Uterus (tissue), 2 donors: ENCODE results near the gene RANBP17.

Source experiments
- CTCF ChIP-seq, 4 experiments: fragments of 200-600 bp in 2 of 4; fragments of 450-650 bp in 2 of 4; sonication (generic) in 2 of 4; IDR thresholded peaks; one replicate each; pipeline ENCODE4 v1.5.1; 2016 to 2019; ENCODE audit warnings: antibody characterized with exemption in 4 of 4, mild to moderate bottlenecking in 2 of 4, moderate library complexity in 1 of 4
- POLR2A ChIP-seq, 2 donors: fragments of 450-650 bp; IDR thresholded peaks; one replicate each; pipeline ENCODE4 v1.6.1; 2016; ENCODE audit warnings: antibody characterized with exemption in 2 of 2, mild to moderate bottlenecking in 1 of 2, moderate library complexity in 1 of 2

DNA sequence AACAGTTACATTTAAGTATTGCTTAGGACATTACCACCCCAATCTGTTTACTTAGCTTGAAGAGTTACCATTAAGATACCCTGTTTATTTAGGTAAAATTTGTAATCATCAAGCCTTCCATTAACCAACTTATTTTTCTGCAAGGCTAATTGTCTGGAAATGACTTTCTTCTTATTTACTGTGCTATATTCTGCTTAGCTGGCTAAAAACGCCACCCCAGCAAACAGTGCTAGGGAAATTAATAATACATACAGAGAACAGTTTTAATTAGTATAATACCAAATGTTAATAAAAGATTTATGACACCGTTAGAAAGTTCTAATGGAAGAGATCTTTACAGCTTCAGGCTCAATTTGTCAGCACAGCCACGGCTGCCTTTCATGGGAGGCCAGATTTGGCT is 461.2 kb downstream of the RANBP17 start:
- no peak for TF ChIP-seq CTCF (IDR thresholded peaks at IDR 0.05)
- TF ChIP-seq POLR2A (IDR thresholded peaks at IDR 0.05): no peak
